Activated effector memory CD4-positive, alpha-beta T cell treated with Interleukin-2 at 50 U/mL for 16 hours (primary cell): Measurements from ENCODE around the gene KIRREL1.

Experiments used
- DNase-seq: peaks from one replicate; pipeline ENCODE4 v3.0.0-alpha.2; 2020

The KIRREL1 gene

DNA sequence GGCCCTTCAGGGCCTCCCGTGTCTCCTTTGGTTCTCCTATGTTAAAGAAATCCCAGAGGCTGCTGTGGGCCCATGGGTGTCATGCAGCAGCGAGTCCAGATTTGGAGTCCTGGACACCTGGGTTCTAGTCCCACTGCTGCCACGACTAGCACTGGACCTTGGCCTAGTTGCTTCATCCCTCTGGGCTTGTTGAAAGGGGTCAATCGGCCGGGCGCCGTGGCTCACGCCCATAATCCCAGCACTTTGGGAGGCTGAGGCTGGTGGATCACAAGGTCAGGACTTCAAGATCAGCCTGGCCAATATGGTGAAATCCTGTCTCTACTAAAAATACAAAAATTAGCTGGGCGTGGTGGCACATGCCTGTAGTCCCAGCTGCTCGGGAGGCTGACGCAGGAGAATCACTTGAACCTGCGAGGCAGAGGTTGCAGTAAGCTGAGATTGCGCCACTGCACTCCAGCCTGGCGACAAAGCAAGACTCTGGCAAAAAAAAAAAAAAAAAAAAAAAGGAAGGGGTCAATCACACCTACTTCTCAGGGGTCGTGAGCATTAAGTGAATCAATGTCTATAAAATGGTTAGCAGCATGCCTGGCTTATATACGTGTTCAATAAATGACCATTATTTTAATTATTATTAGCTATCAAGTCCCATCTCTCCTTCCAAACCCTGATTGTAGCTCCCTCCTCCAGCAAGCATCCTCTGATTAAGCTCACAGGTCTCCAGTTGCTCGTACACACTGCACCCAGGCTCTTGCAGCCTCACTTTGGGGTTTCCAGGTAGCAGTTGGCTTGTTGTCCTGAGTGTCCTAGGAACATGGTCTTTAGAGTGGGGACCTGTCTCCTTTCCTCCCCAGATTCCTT lies 43.8 kb downstream of the KIRREL1 start:
- DNase-seq: no peak

DNA sequence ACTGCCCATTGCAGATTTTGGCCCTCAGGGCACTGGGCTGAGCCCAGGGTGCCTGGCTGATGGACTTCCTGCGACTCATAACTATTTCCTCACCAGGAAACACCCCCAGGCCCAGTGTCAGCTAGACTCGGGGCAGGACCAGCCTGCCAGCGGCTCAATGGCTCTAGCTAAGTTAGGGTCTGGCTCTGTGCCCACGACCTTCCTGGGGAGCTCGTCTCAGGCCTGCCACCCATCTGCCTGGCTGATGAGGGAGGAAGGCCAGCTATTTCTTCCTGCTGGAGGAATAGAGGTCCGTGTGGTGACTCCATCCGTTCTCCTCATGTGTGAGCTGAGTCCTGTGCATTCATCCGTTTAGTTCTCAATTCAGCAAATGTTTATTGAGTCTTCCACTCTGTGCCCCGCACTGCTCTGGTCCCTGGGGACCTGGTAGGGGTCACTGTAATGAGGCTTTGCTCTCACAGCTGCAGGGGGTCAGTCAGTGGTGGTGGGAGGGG lies 44.5 kb downstream of the KIRREL1 start:
- no peak for DNase-seq

DNA sequence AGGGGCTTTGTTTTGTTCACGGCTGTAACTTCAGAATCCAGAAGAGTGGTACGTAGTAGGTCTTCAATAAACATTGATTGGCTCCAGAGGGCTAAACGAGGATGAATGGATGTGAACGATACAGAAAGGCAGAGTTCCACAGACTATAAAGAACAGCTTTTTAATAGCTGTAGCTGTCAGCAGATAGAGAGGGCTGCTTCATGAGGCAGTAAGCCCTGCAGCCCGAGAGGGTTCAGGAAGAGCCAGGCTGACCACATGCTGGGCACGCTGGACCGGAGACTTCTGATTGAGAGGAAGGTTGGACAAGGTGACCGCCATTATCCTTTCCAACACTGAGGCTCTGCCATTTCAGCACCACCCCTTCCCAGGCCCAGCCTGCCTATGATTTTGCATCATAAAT lies 45.3 kb downstream of the KIRREL1 start:
- no peak for DNase-seq

DNA sequence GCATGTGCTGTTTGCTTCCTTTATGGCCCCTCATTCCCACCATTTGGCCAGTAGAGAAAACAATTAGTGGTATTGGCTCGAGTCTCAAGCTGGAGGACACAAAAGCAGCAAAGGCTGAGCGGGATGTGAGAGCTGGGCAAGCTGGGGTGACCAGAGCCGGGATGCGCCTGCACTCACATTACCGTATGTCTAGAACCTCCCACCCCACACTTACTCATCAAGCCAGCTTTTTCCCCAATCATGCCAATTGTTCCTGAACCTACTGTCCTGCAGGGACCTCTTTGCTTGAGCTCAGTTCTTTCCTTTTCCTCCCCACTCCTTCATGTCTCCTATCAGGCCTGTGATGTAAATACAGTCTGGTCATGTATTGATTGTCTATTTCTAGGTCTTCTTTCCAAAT lies 45.9 kb downstream of the KIRREL1 start:
- DNase-seq: no peak

DNA sequence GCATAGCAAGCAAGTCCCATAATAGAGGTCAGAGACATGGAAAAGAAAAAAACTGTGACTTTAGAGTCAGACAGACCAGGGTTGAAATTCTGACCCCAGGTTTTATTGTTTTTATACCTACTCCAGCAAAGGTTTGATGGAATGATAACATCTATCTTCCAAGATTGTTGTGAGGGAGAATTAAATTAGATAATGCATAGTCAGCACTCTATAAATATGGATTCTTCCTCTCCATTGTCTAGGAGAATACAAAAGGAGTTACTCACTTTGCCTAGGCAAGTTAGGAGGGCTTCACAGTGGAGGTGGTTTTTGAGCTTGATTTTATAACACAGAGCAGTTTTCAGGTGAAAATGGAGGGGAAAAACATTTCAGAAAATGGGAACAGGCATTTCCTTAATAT lies 46.9 kb downstream of the KIRREL1 start:
- DNase-seq: no peak

DNA sequence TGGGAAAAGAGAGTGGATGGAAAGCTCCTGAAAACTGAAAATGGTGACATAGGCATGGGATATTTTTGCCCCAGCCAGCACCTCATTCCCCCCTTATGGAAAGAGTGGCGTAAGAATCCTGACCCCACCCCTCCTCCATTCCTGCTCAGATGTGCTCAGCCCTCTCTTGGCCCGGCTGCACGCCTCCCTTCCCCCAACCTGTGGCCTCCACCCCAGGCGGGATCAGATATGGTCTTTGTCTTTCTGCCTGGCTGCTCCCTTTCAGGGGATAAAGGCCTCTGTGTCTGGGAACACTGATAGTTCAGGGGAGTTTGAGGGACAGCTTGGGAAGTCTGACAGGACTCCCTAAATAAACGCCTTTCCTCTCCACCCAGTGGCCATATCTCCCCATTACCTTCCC lies 49.8 kb downstream of the KIRREL1 start:
- DNase-seq: no peak

DNA sequence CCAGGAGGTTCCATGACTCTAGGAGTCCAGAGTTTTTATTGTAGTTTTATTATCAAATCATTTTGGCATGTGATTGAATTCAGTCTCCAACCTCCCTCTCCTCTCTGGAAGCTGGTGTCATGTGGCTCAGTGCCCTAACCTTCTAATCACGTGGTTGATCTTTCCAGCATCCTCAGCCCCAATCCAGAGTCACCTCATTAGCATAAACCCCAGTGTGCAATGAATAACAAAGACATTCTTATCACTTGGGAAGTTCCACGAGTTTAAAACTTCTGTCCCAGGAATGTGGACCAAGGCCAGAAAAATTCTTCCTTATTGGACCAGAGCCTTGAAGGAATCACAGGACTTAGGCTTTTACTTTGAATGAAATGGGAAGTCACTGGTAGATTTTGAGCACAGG lies 52.2 kb downstream of the KIRREL1 start:
- DNase-seq: no peak

DNA sequence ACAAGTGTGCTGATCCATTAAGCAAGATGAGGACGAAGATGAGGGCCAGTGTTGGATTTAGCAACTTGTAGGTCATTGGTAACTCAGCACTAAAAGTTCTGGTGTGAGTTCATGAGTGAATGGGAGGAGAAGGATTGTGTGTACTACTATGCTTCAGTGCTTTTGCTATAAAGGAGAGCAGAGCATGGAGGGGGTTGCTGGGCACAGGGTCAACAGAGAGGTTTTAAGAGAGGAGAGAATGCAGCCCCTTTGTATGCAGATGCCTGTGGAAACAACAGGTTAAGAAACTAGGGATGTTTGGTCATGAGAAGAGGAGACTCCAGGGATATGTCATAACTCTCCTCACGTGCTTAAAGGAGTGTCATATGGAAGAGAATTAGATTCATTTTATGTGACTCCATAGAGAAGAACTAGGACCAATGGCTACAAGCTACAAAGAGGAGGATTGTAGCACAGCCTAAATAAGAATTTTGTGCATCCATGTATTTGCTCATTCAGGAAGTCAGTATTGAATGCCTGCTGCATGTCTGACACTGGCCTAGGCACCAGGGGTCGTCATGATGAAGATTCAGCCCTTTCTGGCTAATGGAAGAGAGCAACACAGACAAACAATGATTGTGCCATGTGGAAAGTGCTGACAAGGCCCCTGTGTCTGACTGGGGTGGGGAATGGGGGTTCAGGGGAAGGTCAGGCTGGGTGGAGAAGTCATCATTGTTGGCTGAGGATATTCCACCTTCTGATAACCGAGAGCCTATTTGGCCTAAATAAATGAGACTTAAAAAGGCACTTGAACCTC lies 53.5 kb downstream of the KIRREL1 start:
- DNase-seq: no peak

DNA sequence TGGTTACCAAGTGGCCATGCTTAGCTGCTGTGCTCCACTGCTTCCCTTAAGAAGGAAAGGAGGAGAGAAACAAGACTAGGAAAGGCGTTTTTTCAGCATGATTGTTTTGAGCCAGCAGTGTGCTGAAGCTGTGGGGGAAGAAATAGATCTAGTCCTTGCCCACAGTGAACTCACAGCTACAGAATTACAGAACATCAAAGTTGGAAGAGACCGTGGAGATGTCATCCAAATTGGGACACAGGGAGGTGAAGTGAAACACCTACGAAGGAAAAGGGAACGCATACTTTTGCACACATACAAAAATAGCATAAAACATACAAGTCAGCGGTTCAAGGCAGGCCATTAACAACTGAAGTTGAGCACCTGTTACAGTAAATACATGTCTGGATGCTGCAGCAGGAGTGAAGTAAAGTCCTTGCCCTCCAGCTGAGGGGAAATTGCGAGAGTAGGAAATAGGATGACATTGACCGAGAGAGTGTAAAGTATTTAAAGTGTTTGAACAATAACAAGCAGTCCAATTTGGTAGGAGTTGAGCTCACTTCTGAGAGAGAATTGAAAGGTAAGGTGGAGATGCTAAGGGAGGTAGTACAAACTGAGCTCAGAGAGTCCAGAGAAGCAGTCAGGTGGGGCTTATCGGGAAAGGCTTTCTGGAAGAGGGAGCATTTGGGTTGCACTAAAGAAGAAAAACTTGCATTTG lies 55.1 kb downstream of the KIRREL1 start:
- no peak for DNase-seq

DNA sequence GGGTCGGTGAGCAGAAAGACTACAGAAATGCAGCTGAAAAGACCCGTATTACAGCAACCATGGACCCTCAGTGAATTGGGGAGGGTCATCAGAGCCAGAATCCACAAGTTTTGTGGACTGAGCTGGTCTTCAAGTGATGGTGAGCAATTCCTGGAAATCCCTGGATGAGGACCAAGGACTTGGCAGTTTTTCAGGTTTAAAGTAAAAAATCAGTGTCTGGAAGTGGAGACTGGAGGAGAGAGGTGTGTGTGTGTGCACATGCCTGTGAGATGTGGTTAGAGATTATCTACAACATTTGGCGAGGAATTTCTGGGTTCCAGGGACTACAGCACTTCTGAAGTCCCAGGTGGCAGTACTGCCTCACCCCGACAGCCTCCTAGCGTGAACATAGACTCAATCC lies 56.4 kb downstream of the KIRREL1 start:
- DNase-seq: no peak

DNA sequence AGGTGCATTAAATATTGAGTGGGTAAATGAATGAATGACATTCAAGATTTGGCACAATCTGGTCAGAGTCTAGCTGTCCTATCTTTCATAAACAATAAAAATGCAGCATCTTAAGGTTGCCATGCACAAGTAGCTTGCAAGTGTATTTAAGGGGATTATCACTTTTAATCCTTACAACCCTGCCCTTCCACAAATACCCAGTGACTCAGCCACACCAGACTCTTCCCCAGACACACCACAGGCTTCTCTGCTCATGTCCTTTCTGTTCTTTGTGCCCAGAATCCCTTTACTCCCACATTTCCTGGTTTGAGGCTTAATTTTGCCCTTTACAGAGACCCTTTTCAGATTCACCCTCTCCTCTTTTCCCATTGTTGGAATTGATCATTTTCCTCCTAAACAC lies 59.8 kb downstream of the KIRREL1 start:
- DNase-seq: no peak

DNA sequence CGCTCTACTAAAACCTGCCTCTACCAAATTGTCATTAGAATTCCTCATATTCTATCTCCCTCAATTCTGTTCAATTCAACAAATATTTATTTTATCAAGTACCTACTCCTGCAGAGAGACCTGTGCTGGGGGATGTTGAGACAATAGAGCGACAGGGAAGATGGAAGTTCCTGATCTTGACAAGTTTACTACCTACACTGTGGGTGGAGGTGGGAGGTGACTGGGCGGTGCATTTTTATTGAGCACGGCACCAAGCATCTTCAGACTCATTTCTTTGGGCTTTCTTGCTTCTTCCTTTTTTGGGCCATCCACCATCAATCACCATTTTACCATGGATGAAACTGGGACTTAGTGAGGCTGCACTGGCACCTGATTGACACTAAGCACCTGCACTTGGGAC lies 61.3 kb downstream of the KIRREL1 start:
- DNase-seq: no peak

DNA sequence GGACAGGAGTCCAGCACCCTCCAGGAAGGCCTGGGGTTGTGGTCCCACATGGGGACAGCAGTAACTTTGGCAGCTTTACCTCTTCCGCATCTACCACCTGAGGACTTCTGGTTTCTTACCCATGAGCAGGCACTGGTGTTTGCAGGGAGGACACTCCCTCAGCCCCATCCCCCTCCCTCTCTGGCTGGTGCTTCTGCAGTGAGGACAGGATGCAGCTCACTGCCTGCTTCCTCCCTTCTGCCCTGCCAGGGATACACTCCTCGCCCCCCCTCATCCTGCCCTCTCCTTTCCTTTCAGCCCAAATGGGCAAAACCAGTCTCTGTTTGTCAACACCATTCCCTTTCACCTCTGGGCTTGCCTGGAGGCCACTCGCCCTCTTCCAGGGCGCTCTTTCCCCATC lies 62.4 kb downstream of the KIRREL1 start:
- no peak for DNase-seq

DNA sequence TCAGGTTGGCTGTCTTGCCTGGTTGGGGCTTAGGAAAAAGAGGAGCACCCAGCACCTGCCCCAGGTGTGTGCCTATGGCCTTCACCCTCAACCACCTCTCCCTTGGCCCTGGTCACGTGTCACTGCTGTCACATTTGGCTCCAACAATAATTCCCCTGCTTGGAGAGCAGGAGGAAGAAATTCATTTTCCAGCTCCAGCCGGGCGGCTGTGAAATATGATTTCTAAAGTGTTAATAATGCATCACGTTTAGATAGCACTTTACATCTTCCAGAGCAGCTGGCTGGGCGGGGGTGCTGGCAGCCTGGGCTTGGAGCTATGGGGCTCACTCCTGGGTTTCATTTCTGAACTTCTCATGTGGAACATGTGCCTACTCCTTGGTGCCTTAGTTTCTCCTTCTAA lies 63.1 kb downstream of the KIRREL1 start:
- no peak for DNase-seq

DNA sequence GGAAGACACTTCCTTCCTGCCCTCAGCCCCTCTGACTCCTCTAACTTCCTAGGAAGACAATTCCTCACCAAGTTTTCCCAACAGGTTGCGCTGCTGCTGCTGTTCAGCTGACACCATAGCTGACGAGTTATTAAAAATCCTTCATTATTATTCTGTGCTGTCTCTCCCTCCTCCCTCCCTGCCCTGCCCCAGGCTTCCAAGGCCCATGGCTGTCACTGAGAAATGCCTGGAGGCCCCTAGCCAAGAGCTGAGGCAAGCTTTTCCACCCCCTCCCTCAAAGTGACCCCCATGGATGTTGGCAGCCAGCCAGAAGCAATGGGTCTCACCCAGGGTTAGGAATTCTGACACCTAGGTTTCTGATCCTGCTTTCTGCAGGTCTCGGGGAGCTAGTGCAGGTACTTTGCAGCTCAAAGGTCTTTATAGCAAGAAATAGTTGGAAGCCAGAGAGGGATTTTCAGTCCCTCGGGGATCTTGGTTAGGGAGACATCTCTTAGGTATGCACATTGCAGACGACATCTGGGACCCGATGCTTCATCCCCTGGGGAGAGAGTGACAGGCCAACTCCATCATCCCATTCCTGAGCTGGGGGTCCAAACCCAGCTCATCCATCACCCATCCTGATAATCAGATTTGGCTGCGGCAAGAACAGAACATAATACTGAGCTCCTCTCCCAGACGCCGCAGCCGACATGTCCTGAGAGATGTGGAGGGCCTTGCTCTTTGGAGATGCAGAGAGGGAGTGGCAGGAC lies 65.0 kb downstream of the KIRREL1 start:
- no peak for DNase-seq

DNA sequence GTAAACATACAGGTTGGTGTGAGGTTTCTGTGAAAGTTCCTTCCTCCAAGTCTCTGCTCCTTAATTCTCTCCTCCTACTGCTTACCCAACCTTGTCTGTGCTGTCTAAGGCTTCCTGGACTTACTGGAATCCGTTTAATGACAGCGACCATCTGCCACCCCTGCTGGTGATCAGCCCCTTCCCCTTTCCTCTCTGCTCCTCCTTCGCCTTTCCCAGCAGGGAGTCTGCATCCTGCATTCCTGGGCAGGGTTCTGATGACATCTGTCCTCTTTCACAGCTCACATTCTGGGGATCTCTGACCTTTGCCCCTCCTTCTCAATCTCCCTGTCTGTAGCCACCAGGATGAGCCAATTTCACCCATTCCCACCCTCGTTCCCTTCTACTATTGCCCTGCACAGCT lies 66.5 kb downstream of the KIRREL1 start:
- DNase-seq: no peak

DNA sequence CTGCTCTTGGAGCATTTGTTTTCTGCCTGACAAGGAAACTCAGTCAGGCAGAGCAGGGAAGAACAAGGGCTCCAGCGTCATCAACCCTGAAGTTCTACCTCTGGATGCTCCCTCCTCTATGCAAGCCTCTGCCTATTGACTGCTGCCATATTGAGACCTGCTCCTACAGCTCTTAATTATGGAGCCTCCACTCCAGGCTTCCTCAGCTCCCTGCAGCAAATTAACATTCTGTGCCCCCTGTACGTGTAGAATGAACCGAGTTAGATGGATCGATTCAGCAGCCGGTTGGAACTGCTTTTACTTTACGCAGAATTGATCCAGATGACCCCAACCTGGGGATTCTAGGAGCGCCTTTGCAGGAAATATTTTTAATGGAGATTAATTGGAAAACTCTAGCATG lies 68.7 kb downstream of the KIRREL1 start:
- DNase-seq: no peak

DNA sequence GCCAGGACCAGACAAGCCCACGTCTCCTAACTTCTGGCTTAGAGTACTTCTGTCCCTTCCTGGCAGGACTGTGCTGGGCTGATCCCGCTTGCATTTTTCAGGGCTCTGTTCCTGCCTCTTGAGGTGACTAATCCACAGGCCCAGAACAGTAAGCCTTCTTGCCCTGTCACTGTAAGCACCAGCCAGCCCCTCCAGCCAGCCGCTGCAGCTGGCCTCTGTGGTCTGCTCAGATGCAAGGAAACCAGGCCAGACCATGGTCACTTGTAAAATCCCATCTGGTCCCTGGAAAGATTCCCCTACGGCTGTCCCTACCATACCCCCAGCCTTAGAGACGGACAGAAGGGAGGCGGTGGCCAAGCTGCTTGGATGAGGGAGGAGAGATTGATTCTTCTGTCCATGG lies 74.2 kb downstream of the KIRREL1 start:
- DNase-seq: no peak

DNA sequence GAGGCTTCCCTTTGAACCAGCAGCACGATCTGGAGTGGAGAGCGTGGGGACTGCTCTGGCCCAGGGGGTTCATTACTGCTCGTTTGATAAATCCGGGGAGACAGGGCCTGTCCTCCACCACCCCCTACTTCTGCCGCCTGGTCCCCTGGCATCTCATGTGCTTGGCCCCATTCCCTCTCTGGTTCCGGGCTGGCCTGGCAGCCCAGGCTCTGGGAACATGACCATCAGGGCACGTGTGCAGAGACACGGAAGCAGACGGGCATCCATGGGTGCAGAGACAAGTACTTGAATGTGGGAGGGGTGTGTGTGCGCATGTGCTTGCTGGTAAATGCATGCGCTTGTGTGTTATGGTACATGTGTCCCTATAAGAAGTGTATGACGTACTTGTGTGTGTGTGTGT lies 75.5 kb downstream of the KIRREL1 start:
- no peak for DNase-seq

DNA sequence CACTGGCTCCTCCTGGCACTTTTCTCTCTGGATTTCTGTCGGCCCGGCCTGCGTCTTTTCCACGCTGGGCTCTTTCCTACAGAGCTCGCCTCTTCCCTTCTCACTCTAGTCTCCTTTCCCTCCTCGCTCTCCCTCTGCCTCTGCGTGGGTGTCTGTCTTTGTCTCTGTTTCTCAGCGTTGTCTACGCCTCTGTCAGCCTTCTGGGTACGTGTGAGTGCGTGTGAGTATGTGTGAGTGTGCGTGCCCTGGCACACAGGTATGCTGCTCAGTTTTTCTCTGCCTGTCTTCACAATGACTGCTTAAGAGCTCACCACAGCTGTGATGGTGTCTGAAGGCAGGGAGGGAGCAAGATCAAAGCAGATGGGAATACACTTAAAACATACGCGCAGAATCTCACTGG lies 77.7 kb downstream of the KIRREL1 start:
- DNase-seq: no peak

DNA sequence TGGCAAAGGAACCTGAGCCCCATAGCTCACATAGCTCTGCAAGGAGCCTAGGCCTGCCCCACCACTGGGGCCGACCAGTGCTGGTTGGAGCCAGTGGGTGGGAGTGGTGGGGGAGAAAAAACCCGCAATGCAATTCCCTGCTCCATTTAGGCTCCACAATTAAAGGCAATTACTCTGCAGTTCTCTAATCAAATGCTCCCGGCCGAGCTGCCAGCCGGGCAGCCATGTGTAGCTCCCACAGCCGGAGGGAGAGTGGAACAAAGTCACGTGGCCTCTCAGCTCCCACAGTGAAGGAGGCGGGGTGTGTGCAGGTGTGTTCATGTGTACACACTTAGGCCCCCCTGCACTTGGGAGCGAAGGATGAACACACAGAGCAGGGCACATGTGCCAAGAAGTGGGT lies 81.6 kb downstream of the KIRREL1 start:
- no peak for DNase-seq

DNA sequence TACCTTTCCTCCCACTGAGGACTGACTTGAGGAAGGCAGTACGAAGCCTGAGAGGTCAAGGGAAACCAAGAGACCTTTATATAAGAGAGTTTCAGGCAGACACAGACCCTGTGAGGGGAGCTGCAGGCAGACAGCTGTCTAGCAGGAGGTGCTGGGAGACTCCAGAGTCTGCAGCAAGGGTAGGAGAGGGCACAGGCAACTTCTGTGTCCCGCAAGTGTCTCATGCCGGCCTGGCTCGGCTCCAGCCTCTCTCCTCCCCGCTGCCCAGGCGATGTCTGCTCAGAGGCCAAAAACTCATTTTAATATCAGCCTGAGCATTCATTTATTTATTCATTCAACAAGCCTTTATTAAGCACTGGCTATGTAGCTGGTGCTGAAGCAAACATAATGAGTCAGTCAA lies 83.0 kb downstream of the KIRREL1 start:
- DNase-seq: no peak
